NCI-H748 (cell line): ENCODE measurements around the gene BCAP31.

Experiments used
- DNase-seq: peaks from one replicate; lab custom pipeline; 2025; ENCODE audit not compliant: unreplicated experiment; lab: John Stamatoyannopoulos, UW

Gene BCAP31

GRCh38 chrX:153724252-153725038 is at the start of gene BCAP31, which contains the start of gene ABCD1:
BCAP31 (minus strand) TSS chrX:153724387; CDS start chrX:153723244, 1,143 bp downstream.
ABCD1 (plus strand) TSS chrX:153724856; CDS start chrX:153725267, 411 bp downstream.
- peak; percentile 94 for DNase-seq

- no peak for DNase-seq
Measured at GRCh38 chrX:153773218-153773611, 49.0 kb upstream of the BCAP31 start.

GRCh38 chrX:153772316-153773217 is 48.4 kb upstream of the BCAP31 start:
- no peak for DNase-seq

- no peak for DNase-seq
Measured at GRCh38 chrX:153771415-153772315, 47.5 kb upstream of the BCAP31 start.

- no peak for DNase-seq
Measured at GRCh38 chrX:153770601-153771414, 46.6 kb upstream of the BCAP31 start.

GRCh38 chrX:153769865-153770600 is 45.8 kb upstream of the BCAP31 start:
- no peak for DNase-seq

- DNase-seq: no peak
Measured at GRCh38 chrX:153769158-153769864, 45.1 kb upstream of the BCAP31 start.

GRCh38 chrX:153768311-153769157 is 44.3 kb upstream of the BCAP31 start:
- DNase-seq: no peak

GRCh38 chrX:153767674-153768055 is 43.5 kb upstream of the BCAP31 start:
- no peak for DNase-seq

GRCh38 chrX:153766871-153767673 is 42.9 kb upstream of the BCAP31 start:
- DNase-seq: no peak

- DNase-seq: peak; percentile 18
Measured at GRCh38 chrX:153766098-153766817, 42.1 kb upstream of the BCAP31 start.

GRCh38 chrX:153765138-153766079 is 41.2 kb upstream of the BCAP31 start:
- no peak for DNase-seq

GRCh38 chrX:153764786-153765137 is 40.6 kb upstream of the BCAP31 start:
- no peak for DNase-seq

- DNase-seq: peak; percentile 79
Measured at GRCh38 chrX:153763989-153764755, 40.0 kb upstream of the BCAP31 start, which contains the start of gene PLXNB3. PLXNB3 (plus strand) TSS chrX:153764249; CDS start chrX:153765536, 1,287 bp downstream.
